Measurements from ENCODE around the gene RC3H2.
"Not testable (repeated sequence)": the region's sequence is repeated elsewhere in the genome, so short reads cannot be mapped to it uniquely, and the experiment has no call there.

RC3H2 gene

DNA sequence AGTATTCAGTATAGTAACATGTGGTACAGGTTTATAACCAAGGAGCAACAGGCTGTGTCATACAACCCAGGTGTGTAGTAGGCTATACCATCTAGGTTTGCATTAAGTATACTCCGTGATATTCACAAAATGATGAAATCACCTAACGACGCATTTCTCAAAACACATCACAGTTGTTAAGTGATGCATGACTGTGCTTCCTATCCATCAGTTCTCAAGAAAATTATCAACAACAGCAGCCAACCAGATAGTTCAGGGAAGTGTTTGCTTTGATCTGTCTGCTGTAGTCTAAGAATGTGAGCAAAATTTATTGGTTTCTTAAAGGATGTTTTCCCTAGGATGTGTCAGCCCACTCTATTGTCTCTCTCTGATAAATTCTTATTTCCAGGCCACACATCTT is 18.8 kb upstream of the RC3H2 start:
- no peak for DNase-seq

DNA sequence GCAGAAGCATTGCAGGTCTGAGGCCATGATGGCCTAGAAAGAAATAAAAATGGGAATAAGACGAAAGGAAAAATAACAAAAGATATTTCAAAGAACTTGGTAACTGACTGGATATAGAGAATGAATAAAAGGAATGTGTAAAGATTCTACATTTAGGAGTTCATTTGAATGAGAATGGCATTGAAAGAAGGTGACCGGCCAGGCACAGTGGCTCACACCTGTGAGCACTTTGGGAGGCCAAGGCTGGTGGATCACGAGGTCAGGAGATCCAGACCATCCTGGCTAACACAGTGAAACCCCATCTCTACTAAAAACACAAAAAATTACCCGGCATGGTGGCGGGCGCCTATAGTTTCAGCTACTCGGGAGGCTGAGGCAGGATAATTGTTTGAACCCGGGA is 17.6 kb upstream of the RC3H2 start:
- no peak for DNase-seq

DNA sequence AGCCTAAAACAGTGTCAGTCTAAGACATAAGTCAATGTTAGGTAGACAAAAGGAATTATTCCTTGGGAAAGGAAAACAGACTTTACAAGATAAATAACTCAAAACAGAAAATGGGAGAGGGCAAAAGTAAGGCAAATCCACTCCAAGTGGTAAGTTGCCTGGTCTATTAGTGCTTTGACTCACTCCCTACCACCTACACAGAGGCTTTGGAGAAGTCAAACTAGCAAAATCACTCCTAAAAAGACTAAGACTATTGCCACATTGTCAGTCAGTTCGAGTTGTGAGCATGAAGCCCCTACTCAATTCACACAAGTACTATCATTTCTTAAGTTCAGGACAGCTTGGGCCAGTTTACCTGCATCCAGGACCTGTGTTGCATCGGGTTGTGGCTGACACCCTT is 13.2 kb upstream of the RC3H2 start:
- DNase-seq = no peak

DNA sequence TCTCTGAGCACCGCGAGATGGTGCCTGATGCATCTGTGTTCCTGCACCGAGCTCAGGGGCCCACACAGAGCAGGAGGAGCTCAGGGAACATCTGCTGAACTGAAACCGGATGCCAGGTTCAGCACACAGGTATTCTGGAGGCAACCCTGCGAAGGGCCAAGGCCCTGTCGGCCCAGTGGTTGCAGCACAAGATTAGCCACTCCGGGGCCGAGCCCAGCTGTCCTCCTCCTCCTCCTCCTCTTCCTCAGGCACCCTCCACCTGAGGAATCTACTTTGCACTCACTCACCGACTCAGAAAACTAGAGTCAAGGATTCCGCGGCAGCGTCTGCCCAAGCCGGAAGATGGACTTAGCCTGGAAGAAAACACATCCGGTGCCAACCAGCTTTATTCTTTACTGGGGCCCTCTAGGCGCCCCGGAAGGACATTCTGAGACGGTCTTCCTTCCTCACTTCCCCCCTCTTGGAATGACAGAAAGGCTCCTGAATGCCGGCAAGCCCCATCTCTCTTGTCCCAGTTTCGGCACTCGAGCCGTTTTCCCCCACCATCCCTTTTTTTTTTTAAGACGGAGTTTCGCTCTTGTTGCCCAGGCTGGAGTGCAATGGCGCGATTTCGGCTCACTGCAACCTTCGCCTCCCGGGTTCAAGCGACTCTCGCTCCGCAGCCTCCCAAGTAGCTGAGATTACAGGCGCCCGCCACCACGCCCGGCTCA is 8.0 kb upstream of the RC3H2 start, which contains the start of gene ZBTB6:
TSS of gene ZBTB6 (minus strand) at position 360 of the 710 bp plus-strand sequence. CDS start 1,251 bp downstream, outside the sequence.
- peak; percentile 80 for DNase-seq

DNA sequence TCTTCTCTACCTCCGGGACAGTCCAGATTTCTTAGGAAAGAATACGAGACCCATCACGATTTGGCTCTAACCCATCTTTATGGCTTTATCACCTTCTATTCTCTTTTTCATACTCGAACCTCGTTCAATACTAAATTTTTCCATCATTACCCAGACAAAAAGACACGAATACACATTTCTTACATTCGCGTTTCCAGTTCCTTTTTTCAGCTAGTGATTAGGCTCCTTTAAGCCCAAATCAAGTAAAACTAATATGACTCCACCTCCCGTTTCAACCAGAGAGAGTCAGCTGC is 7.5 kb upstream of the RC3H2 start:
- no peak for DNase-seq

DNA sequence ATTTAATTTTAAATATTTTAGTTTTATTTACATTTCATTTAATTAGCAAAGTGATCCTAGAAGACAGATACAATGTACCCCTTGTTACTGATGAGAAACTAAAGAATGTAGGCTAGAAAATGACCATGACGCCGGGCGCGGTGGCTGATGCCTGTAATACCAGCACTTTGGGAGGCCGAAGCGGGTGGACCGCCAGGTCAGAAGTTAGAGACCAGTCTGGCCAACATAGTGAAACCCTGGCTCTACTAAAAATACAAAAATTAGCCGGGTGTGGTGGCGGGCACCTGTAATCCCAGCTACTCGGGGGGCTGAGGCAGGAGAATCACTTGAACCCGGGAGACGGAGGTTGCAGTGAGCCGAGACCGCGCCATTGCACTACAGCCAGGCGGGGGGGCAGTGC is 963 bp upstream of the RC3H2 start:
- not testable (repeated sequence) for DNase-seq

DNA sequence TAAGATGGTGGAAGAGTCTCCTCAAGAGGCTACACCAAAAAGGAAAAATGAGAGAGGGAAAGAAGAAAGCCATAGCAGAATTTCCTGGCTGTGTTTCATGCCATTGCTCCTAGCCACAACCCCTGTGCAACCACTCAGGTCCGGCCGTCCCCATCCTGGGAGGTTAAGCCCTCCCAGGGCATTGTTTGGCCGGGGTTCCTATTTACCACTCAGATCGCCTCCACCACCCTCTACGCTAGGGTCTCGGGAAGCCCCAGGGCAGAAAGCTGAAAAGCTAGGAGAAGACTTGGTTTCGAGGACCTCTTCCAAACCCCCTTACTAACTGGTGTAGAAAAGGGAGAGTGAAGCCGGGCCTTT is 715 bp downstream of the RC3H2 start:
- peak; percentile 41 for DNase-seq

DNA sequence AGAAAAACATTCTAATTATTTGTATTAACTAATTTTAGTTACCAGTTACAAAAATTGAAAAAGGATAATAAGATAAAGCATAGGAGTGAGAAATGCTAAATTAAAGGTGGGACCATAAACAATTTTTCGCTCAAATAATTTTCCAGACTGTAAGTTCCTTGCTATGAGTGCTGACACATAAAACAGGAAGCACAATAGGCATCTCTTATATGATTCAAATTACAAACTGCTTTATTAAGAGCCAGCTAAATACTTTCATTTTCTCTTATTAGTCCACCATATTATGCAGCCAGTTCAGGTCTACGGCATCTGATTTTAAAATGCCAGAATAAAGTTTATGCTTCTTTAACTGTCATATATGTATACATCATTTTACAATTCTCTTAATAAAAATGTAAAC is 4.4 kb downstream of the RC3H2 start:
- no peak for DNase-seq

DNA sequence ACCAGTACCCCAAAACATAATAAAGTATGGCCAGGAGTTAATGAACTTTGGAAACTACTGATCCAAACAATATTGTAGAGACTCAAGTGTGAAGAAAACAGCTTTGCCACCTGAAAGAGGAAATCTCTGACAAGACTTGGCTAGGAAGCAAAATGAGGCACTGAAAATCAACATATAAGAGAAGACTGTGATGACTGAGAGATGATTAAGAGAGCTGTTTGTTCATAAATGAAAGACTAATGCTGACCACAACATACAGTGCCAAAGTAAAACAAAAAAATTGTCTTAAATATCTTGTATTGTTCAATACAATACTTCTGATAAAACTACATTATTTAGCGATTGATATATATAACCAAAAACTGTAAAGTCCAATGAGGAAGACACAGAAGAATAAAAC is 7.2 kb downstream of the RC3H2 start:
- no peak for DNase-seq

DNA sequence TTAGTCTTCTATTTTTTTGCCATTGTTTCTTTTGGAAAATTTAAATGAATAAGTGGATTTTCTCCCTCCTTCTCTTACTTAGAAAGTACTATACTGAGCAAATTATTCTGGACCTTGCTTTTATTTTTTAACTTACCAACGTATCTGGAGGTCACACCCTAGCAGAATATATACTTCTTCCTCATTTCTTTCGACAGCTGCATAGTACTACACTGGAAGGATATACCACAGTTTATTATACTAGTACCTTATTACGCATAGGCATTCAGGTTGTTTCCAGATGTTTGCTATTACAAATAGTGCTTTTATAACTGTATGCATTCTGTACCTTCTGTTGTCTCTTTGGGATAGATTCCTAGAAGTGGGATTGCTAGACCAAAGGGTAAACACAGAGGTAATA is 16.7 kb downstream of the RC3H2 start:
- DNase-seq = no peak

DNA sequence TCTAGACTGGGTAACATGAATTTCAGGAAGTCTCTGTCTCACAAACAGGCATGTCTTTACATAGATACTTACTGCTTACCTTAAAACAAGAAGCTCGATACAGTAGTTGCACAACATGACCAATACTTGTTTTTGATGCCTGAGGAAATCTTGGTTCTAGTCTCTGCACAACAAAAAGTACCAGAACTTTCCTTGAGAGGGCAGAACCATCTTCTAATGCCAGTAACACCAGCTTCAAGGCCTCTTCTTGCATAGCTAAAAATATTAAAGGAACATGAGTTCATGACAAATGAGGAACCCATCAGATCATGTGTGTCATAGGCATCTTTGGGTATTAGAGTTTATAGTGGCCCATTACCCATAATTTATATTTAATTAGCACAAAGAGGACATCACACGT is 22.0 kb downstream of the RC3H2 start:
- no peak for DNase-seq

DNA sequence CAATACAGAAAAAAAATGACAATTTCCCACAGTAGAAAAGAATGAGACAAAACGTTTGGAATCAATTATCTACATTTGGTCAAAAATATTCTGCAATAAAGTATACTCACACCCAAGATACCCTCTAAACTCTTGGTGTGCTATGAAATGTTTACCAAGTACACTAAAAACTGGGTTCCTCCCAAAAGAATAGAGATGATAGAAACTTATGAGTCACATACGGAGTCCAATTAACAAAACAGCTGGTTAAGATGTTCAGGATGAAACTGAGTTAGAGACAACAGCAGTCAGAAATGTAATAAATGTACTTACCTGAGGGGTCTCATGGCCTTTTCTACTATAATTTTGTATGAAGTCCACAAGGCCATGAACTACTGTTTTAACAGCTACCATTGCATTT is 25.7 kb downstream of the RC3H2 start:
- no peak for DNase-seq

DNA sequence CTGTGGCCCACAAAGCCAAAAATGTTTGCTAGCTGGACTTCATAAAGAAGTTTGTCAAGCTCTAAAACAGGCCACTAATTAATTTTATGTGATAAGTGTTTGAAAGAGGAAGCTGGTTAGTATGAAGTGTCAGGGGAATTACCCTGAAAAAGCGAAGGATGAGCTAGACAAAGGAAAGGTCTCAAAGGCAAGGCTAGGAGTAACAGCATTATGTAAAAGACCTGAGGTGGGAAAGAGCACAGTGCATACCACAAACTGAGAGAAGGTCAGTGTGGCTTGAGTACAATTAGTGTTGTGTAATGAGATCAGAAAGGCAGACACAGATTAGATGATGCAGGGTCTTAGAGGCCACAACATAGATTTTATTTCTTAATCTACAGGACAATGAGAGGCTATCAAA is 29.6 kb downstream of the RC3H2 start:
- no peak for DNase-seq

DNA sequence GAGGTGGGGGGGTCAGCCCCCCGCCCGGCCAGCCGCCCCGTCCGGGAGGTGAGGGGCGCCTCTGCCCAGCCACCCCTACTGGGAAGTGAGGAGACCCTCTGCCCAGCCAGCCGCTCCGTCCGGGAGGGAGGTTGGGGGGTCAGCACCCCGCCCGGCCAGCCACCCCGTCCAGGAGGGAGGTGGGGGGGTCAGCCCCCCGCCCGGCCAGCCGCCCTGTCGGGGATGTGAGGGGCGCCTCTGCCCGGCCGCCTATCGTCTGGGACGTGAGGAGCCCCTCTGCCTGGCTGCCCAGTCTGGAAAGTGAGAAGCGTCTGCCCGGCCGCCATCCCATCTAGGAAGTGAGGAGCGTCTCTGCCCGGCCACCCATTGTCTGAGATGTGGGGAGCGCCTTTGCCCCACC is 37.9 kb downstream of the RC3H2 start:
- not testable (repeated sequence) for DNase-seq

DNA sequence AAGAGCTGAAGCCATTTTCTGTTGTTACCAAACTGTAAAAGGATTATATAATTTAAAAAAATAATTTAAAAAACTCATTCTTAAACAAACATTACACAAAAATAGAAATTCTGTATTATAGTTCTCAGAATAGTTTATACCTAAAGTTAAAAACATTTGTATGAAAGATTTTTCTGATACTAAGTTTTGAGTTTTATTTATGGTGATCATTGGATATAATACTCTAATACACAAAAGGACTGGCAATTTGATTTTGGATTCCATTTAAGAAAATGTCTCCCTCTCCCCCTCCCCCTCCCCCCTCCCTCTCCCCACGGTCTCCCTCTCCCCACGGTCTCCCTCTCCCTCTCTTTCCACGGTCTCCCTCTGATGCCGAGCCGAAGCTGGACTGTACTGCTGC is 39.1 kb downstream of the RC3H2 start:
- no peak for DNase-seq

DNA sequence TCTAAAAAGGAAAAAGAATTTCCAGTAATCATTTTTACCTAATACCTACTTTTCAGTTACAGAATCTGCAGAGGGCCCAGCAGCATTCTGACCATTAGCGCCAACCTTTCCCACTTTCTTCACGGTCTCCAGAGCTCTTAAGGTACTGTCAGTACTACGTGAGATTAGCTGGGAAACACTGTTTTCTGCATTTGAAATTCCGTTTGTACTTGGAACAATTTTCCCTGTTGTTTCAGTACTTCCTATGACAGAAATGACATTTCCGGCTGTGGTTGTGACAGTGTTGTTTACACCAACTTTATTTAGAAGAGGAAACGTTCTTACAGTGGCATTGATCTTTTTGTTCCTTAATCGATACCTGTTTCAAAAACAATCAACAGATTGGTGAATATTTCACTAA is 39.9 kb downstream of the RC3H2 start:
- DNase-seq = no peak

DNA sequence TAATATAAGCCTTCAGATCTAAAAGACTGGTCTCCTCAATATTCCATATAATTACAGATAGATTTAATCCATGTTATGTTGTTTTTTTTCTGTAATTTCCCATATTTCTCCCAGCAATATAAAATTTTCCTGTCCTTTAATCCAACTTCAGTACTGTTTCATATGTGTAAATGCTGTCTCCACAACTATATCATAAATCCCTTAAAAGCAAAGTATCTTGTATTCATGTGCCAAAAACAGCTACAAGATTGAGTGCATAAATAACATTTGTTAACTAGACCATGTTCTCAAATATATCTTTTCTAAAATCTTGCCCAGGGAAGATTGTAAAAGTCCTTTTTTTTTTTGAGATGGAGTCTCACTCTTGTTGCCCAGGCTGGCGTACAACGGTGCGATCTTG is 41.8 kb downstream of the RC3H2 start:
- DNase-seq = no peak

DNA sequence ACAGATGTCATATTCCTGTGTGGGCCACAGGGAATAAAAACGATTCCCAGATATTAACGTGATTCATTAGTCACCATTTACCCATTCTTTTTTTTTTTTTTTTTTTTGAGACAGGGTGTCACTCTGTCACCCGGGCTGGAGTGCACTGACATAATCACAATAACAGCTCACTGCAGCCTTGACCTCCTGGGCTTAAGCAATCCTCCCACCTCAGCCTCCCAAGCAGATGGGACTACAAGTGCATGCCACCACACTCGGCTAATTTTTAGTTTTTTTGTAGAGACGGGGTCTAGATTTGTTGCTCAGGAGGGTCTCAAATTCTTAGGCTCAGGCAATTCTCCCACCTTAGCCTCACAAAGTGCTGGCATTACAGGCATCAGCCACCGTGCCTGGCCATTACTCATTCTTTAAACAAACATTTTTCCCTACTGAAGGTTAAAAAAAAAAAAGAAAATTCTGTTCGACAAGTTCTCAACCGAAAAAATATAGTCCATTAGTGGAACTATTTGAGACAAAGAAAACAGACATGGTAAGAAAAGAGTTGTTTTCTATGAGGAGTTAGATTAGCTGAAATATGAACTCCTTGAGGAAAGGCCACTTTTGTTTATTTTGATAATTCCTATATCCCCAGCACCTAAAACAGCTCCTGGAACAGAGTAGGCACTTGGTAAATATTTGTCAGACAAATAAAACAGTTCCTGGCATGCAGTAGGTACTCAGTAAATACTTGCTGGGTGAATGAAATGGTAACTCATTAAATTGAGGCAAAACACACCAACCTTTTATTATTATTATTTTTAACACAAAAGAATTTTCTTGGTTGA is 44.6 kb downstream of the RC3H2 start:
- DNase-seq = no peak

DNA sequence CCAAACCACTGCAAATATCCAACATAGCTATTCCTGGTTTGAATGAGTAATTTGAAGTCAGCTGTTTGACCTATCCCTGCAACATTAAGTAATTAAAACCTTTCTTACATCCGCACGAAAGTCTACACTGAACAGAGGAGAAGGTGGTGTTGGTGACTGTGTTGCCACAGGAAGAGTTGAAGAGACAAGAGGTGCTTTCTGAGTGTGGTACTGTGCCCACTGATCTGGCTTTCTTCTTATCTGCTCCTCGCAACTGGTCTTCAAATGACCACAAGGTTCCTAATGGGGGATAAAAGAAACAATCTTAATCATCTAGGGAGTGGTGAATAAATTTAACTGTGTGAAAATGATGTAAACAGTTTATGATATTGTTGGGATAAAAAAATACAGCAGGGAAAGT is 47.3 kb downstream of the RC3H2 start:
- DNase-seq = no peak

DNA sequence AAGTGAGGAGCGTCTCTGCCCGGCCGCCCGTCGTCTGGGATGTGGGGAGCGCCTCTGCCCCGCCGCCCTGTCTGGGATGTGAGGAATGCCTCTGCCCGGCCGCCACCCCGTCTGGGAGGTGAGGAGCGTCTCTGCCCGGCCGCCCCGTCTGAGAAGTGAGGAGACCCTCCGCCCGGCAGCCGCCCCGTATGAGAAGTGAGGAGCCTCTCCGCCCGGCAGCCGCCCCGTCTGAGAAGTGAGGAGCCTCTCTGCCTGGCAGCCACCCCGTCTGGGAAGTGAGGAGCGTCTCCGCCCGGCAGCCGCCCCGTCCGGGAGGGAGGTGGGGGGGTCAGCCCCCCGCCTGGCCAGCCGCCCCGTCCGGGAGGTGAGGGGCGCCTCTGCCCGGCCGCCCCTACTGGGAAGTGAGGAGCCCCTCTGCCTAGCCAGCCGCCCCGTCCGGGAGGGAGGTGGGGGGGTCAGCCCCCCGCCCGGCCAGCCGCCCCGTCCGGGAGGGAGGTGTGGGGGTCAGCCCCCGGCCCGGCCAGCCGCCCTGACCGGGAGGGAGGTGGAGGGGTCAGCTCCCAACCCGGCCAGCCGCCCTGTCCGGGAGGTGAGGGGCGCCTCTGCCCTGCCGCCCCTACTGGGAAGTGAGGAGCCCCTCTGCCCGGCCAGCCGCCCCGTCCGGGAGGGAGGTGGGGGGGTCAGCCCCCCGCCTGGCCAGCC is 52.9 kb downstream of the RC3H2 start:
- DNase-seq = not testable (repeated sequence)

DNA sequence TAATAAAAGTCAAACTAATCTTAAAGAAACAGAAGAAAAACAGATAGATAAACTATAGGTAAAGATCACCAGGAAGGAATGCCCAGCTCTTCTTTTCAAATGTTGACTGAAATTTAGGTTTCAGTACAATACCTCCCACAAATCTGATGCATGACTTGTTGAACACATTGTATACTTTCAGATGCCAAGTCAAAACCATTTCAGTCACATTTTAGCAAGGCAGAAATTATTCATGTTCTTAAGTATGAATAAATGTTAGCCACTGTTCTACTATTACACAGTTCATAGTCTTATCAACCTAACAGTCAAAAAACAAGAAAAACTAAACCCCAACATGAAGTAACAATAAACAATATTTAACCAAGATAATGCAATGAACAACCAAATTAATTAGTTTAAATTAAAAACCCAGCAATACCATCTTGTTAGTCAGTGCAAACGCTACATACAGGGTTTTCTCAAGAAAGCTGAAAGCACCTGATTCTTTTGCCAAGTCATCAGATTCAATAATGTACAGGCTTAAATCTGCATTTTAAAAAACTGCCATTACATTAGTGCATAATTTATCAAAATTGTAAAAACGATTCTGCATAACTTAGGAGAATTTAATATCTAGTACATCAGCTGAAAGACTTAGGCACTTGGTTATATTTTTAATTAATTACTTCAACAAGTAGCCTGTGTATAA is 56.8 kb downstream of the RC3H2 start:
- DNase-seq = no peak

DNA sequence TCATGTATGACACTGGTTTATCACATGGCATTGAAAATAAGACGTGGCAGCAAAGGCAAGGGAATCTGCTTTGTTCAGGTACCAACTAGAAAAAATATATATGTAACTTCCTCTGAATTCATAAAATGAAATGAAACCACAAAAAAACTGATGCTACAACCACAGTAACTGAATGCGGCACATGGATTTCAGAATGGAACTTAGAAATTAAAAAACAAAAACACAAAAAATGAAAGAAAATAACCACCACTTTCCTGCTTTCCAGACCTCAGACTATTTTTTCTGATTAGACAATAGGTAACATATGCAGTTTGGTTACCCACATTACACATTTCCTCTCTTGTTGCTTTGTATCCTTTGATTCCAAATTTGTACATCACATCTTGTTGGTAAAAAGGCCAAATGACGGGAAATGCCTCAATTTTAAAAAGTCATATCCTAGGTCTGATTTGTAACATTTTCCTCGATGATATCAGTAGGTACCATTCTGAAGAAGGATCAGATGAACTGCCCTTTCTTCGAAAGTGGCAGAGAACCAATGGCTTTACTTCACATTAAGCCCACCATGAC is 58.7 kb downstream of the RC3H2 start:
- DNase-seq = no peak

DNA sequence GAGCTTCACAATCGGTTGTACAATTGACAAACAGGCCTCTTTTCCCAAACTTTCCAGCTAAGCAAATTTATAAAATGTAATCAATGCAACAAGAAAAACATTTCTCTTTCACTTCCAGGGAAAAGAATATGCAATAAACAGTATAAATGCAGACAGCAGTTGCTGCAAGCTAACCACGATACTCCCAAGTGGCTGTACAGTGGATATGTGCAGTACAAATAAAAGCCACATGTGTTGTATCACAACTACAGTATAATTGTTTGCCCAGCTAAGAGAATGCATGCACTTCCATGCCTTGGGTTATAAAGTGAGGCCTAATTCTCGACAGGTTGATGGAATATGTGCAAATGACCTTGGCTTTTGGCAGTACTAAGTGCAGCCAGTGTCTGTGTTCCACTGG is 60.0 kb downstream of the RC3H2 start:
- no peak for DNase-seq

All from DMS79 (cell line).